Right lobe of liver (tissue), 6 donors: ENCODE measurements around the gene DOCK7. TPM values are rescaled to one million over a fixed set of nuclear protein-coding genes. Genes with fewer than 3 reads are reported as not detected.
A peak's percentile ranks its signal among the peaks of the same experiment; 100 is the strongest.
"Not testable (repeated sequence)": the region's sequence is repeated elsewhere in the genome, so short reads cannot be mapped to it uniquely, and the experiment has no call there.

ENCODE experiments used
- ATAC-seq, 4 donors: fragments of 200-7000 bp; cut with Tn5 transposase; one replicate each; pipeline ENCODE4 v1.9.1; 2020; ENCODE audit warnings: mild to moderate bottlenecking in 4 of 4, moderate library complexity in 4 of 4
- DNase-seq, 3 donors: peaks; one replicate each; pipeline ENCODE4 v3.0.0-alpha.2; 2020
- H3K27ac ChIP-seq, 3 donors: fragments of 200-600 bp; one replicate each; pipeline ENCODE4 v1.8.0; 2022
- H3K27me3 ChIP-seq, 2 donors: fragments of 200-600 bp; one replicate each; pipeline ENCODE4 v1.8.0; 2022
- H3K36me3 ChIP-seq, 4 donors: fragments of 200-600 bp; sonication (generic) in 1 of 4; one replicate each; pipeline versions ENCODE4 v1.5.1 to v1.8.0; 2017 to 2022; ENCODE audit warnings: control low read depth in 1 of 4
- H3K4me1 ChIP-seq, 4 donors: fragments of 200-600 bp; sonication (generic) in 1 of 4; one replicate each; pipeline versions ENCODE4 v1.5.1 to v1.8.0; 2017 to 2022; ENCODE audit warnings: control low read depth in 1 of 4
- H3K4me3 ChIP-seq, 3 donors: fragments of 200-600 bp; one replicate each; pipeline ENCODE4 v1.8.0; 2022
- H3K9me3 ChIP-seq, 4 donors: fragments of 200-600 bp; sonication (generic) in 1 of 4; one replicate each; pipeline versions ENCODE4 v1.5.1 to v1.8.0; 2017 to 2022; ENCODE audit warnings: control low read depth in 1 of 4
- POLR2A ChIP-seq: fragments of 450-650 bp; IDR thresholded peaks from one replicate; pipeline ENCODE4 v1.6.1; 2017; ENCODE audit warnings: antibody characterized with exemption, mild to moderate bottlenecking
- WGBS: methylation state at CpG from one replicate; pipeline ENCODE4 v1.1.6; 2018; ENCODE audit warnings: low coverage, low lambda C conversion rate; ENCODE audit not compliant: insufficient coverage; ENCODE audit errors: missing lambda C conversion rate; 5-methylcytosine and 5-hydroxymethylcytosine counted together
- intact Hi-C, 2 donors: fragments of 100-400 bp; cut with DNase I; formaldehyde crosslinking; loops; one replicate each; pipeline versions ENCODE4 v1.11.2 to v1.14.1; 2022
- total RNA-seq, 6 experiments: library from RNA; depleted of rRNA in 2 of 6; stranded (reverse); fragments of >200 nt in 2 of 6; fragmentation: NEBNext Ultra II Directional in 3 of 6; extraction: Animal tissue kit (Norgen Biotek cat#: 25700) in 3 of 6; gene quantifications; one replicate each; pipeline versions ENCODE4 v1.1.0 to v1.2.4, GENCODE V29; 2016 to 2023
- TF ChIP-seq, protein P1 (sequence below), 4 donors: fragments of 200-600 bp in 3 of 4; fragments of 450-650 bp in 1 of 4; IDR thresholded peaks; one replicate each; pipeline versions ENCODE4 v1.5.1 to v1.8.0; 2016 to 2022; ENCODE audit warnings: antibody characterized with exemption in 4 of 4, mild to moderate bottlenecking in 2 of 4
- donor health status: DM: no; HTN: yes; CAD: no.
- donor health status: DM: no; HTN: no; CAD: no.
- donor health status: DM: no; HTN: no; CAD: no.
- donor health status: DM: no; HTN: yes; CAD: no.
- donor health status: DM: no; HTN: yes; CAD: no.

Gene DOCK7
- total RNA-seq, 6 experiments from 2014 or later, result 14.1 to 28.4 (median 20.1) TPM

DNA sequence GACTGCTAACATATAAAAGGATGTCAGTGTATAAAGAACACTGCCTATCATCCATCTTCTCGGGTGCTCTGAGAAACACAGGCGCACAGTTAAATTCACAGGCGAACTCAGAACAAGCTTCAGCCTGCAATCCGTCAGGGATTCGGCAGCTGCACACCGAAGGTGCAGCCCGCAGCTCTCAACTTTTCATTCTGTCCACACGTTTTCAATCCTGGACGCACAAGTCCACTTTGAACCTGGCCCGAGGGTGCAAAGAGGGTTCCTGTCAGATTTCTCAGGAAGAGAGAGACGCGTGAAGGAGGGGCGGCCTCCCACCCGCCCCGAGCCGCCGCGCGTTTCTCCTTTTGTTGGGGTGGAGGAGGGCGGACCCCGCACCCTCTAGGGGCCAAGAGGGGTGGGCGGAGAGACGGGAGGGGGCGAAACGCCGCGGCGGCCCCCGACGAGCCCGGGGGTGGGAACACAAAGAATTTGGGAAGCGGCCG, 724 bp downstream of the DOCK7 start:
- DNase-seq, result peak in 2 of 3 donors; percentile 56 to 60
- intact Hi-C loops, result no loop called here
- Histone ChIP-seq H3K27ac (peak overlapping the region; percentile 77 to 91 (median 84)), H3K4me1 (peaks cover 0 to 43% (median 7%) of the 10 kb centered on the region in 4 donors), H3K36me3 (no peaks in the 10 kb centered on the region), H3K27me3 (no peaks in the 10 kb centered on the region), H3K9me3 (no peaks in the 10 kb centered on the region), H3K4me3 (peak overlapping the region; percentile 69 to 83 (median 79))
- 2% methylated on average over 18 of the region's 33 CpGs for WGBS
- ATAC-seq, result peak; percentile 19 to 29 (median 26)
- TF ChIP-seq, protein P1, sequence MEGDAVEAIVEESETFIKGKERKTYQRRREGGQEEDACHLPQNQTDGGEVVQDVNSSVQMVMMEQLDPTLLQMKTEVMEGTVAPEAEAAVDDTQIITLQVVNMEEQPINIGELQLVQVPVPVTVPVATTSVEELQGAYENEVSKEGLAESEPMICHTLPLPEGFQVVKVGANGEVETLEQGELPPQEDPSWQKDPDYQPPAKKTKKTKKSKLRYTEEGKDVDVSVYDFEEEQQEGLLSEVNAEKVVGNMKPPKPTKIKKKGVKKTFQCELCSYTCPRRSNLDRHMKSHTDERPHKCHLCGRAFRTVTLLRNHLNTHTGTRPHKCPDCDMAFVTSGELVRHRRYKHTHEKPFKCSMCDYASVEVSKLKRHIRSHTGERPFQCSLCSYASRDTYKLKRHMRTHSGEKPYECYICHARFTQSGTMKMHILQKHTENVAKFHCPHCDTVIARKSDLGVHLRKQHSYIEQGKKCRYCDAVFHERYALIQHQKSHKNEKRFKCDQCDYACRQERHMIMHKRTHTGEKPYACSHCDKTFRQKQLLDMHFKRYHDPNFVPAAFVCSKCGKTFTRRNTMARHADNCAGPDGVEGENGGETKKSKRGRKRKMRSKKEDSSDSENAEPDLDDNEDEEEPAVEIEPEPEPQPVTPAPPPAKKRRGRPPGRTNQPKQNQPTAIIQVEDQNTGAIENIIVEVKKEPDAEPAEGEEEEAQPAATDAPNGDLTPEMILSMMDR (IDR thresholded peaks at IDR 0.05), result no peak
- no peak for TF ChIP-seq POLR2A

DNA sequence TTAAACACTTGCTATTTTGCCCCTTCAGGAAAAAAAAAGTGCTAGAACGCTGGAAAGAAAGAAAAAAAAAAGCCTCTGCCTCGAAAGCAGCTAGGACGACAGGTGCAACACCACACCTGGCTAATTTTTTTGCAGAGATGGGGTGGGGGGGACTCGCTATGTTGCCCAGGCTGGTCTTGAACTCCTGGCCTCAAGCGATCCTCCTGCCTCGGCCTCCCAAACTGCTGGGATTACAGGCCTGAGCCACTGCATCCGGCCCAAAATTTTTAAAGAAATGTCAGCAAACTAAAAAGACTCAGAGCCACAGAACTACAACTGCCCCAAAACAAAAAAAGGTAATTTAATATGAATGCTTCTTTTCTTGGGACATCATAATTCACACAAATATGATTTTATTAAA, 1.4 kb downstream of the DOCK7 start:
- TF ChIP-seq, protein P1 (IDR thresholded peaks at IDR 0.05), result no peak
- TF ChIP-seq POLR2A, result no peak
- H3K9me3 ChIP-seq, result no peaks in the 10 kb centered on the region
- H3K4me1 ChIP-seq, result peaks cover 0 to 40% (median 7%) of the 10 kb centered on the region in 4 donors
- peak overlapping the region in 1 of 3 donors; percentile 84 for H3K27ac ChIP-seq
- H3K36me3 ChIP-seq, result no peaks in the 10 kb centered on the region
- H3K4me3 ChIP-seq, result peak overlapping the region in 1 of 3 donors; percentile 79
- ATAC-seq (no peak), DNase-seq (no peak)
- no peaks in the 10 kb centered on the region for H3K27me3 ChIP-seq
- intact Hi-C loops, result no loop called here
- 80% methylated on average over 1 of the region's 7 CpGs for WGBS

DNA sequence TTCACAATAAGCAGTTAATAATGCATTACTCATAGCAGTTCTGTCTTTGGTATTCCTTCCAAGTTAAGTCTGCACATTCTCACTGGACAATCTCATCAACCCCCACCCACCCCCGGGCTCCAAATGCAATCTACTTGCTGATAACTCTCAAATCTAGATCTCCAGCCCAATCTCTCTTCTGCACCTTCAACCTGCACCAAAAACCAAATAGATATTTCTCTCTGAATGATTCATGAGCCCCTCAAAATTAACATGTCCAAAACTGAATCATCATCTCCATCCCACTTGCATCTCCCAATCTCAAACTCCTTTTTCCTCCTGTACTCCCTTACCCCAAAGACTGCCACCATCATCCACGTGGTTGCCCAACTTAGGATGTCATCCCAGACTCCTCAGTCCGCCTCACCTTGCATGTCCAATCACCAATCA, 2.7 kb downstream of the DOCK7 start:
- no peak overlapping the region for H3K4me3 ChIP-seq
- H3K4me1 ChIP-seq, result peaks cover 0 to 29% (median 3%) of the 10 kb centered on the region in 4 donors
- no peak for ATAC-seq
- TF ChIP-seq, protein P1 (IDR thresholded peaks at IDR 0.05), result no peak
- no peak for TF ChIP-seq POLR2A
- no peaks in the 10 kb centered on the region for H3K27me3 ChIP-seq
- no peak overlapping the region for H3K27ac ChIP-seq
- no peaks in the 10 kb centered on the region for H3K36me3 ChIP-seq
- no peak for DNase-seq
- intact Hi-C loops, result no loop called here
- 78% methylated on average over 3 of the region's 3 CpGs for WGBS
- no peaks in the 10 kb centered on the region for H3K9me3 ChIP-seq

DNA sequence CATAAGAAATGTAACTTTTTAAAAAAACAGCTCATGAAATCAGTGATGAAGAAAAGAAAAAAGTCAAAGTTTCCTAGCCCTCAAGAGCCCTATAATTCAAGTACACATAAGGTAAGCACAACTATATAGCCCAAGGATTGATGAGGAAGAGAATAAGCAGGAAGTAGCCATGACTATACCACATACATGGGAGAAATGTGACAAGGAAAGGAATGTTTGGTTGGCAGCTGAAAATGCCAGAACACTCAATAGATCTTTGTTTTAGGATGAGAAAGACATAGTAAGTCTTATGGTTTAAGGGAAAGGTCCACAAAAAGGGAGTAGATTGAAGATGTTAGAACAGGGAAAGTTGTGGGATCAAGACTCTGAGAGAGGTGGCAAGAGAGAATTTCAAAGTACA, 5.7 kb downstream of the DOCK7 start:
- DNase-seq (no peak), ATAC-seq (no peak)
- intact Hi-C loops, result no loop called here
- Histone ChIP-seq H3K9me3 (no peaks in the 10 kb centered on the region), H3K27me3 (no peaks in the 10 kb centered on the region), H3K27ac (no peak overlapping the region), H3K36me3 (no peaks in the 10 kb centered on the region), H3K4me3 (no peak overlapping the region), H3K4me1 (peaks cover 0 to 11% (median 3%) of the 10 kb centered on the region in 4 donors)
- TF ChIP-seq, protein P1 (IDR thresholded peaks at IDR 0.05), result no peak
- no peak for TF ChIP-seq POLR2A

DNA sequence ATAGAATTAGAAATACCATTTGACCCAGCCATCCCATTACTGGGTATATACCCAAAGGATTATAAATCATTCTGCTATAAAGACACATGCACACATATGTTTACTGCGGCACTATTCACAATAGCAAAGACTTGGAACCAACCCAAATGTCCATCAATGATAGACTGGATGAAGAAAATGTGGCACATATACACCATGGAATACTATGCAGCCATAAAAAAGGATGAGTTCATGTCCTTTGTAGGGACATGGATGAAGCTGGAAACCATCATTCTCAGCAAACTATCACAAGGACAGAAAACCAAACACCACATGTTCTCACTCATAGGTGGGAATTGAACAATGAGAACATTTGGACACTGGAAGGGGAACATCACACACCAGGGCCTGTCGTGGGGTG, 7.2 kb downstream of the DOCK7 start:
- intact Hi-C loops, H3K4me3 ChIP-seq, H3K9me3 ChIP-seq, H3K36me3 ChIP-seq, H3K27ac ChIP-seq, ATAC-seq, H3K27me3 ChIP-seq, H3K4me1 ChIP-seq, DNase-seq: not testable (repeated sequence)
- 100% methylated on average over 2 of the region's 2 CpGs for WGBS

DNA sequence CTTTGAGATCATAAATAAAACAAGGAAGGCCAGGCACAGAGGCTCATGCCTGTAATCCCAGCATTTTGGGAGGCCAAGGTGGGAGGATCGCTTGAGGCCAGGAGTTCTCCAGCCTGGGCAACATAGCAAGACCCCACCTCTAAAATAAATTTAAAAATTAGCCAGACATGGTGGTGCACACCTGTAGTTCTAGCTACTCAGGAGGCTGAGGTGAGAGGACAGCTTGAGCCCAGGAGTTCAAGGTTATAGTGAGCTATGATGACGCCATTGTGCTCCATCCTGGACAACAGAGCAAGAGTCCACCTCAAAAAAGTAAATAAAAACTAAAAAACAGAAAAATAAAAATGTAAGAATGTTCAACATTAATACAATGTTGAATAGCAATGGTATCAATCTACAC, 10.4 kb downstream of the DOCK7 start:
- intact Hi-C loops, H3K4me1 ChIP-seq, H3K27me3 ChIP-seq, DNase-seq, H3K4me3 ChIP-seq, ATAC-seq, H3K9me3 ChIP-seq, H3K36me3 ChIP-seq, H3K27ac ChIP-seq: not testable (repeated sequence)
- WGBS, result 43% methylated on average over 1 of the region's 2 CpGs
